Upper lobe of left lung (tissue), 6 donors: Measurements from ENCODE around the gene IL36G. TPM values are rescaled to one million over a fixed set of nuclear protein-coding genes. Genes with fewer than 3 reads are reported as not detected.

Experiments used
- ATAC-seq, 2 donors: fragments of 200-7000 bp; cut with Tn5 transposase; one replicate each; pipeline ENCODE4 v1.9.1; 2022; ENCODE audit warnings: mild to moderate bottlenecking in 2 of 2, moderate library complexity in 2 of 2; ENCODE audit not compliant: low FRiP score in 2 of 2
- DNase-seq, 2 donors: peaks; one replicate each; pipeline ENCODE4 v3.0.0-alpha.2; 2019 to 2020
- H3K27ac ChIP-seq, 4 donors: fragments of 200-600 bp; sonication (generic); one replicate each; pipeline ENCODE4 v1.5.1; 2016 to 2019
- H3K27me3 ChIP-seq, 4 donors: fragments of 200-600 bp; sonication (generic); one replicate each; pipeline ENCODE4 v1.5.1; 2017 to 2019
- H3K36me3 ChIP-seq, 4 donors: fragments of 200-600 bp; sonication (generic); one replicate each; pipeline ENCODE4 v1.5.1; 2016 to 2019
- H3K4me1 ChIP-seq, 4 donors: fragments of 200-600 bp; sonication (generic); one replicate each; pipeline ENCODE4 v1.5.1; 2018 to 2019
- H3K4me3 ChIP-seq, 4 donors: fragments of 200-600 bp; sonication (generic); one replicate each; pipeline ENCODE4 v1.5.1; 2017 to 2019; ENCODE audit warnings: mild to moderate bottlenecking in 2 of 4, moderate library complexity in 1 of 4
- H3K9me3 ChIP-seq, 4 donors: fragments of 200-600 bp; sonication (generic); one replicate each; pipeline ENCODE4 v1.5.1; 2018 to 2019
- CTCF ChIP-seq, 6 experiments: fragments of 450-650 bp in 4 of 6; fragments of 200-600 bp in 2 of 6; sonication (generic) in 2 of 6; IDR thresholded peaks; one replicate each; pipeline ENCODE4 v1.5.1; 2016 to 2019; ENCODE audit warnings: antibody characterized with exemption in 6 of 6
- EP300 ChIP-seq, 4 donors: sonication (generic); formaldehyde crosslinking; IDR thresholded peaks; one replicate each; pipeline ENCODE4 v1.5.1; 2017; ENCODE audit warnings: antibody characterized with exemption in 4 of 4, control low read depth in 2 of 4
- POLR2A ChIP-seq, 4 donors: fragments of 450-650 bp; IDR thresholded peaks; one replicate each; pipeline ENCODE4 v1.5.1; 2016 to 2017; ENCODE audit warnings: antibody characterized with exemption in 4 of 4, mild to moderate bottlenecking in 2 of 4
- POLR2AphosphoS5 ChIP-seq, 2 donors: sonication (generic); formaldehyde crosslinking; IDR thresholded peaks; one replicate each; pipeline ENCODE4 v1.5.1; 2017; ENCODE audit warnings: antibody characterized with exemption in 2 of 2
- WGBS, 2 donors: methylation state at CpG; one replicate each; pipeline ENCODE4 v1.1.5; 2017 to 2018; 5-methylcytosine and 5-hydroxymethylcytosine counted together
- small RNA-seq, 4 donors: library from RNA; depleted of rRNA; stranded (forward); fragments of <200 nt; gene quantifications; one replicate each; pipeline ENCODE3, GENCODE V24; 2016
- total RNA-seq, 6 donors: library from RNA; depleted of rRNA in 4 of 6; stranded (reverse); fragments of >200 nt in 4 of 6; gene quantifications; one replicate each; pipeline versions ENCODE4 v1.1.0 to v1.2.1, GENCODE V29; 2016 to 2021
- donor health status: DM: no; HTN: no; CAD: no; lungs with moderate emphysema.
- donor health status: DM: no; HTN: yes; CAD: no; lungs with severe emphysema.

IL36G gene
- total RNA-seq, 6 donors from 2014 or later = not detected

- H3K9me3 ChIP-seq = no peaks in the 10 kb centered on the region
- no peaks in the 10 kb centered on the region for H3K36me3 ChIP-seq
- TF ChIP-seq CTCF (IDR thresholded peaks at IDR 0.05) (no peak), POLR2AphosphoS5 (IDR thresholded peaks at IDR 0.05) (no peak), POLR2A (IDR thresholded peaks at IDR 0.05) (no peak), EP300 (IDR thresholded peaks at IDR 0.05) (no peak)
- no peak overlapping the region for H3K4me3 ChIP-seq
- no peaks in the 10 kb centered on the region for H3K4me1 ChIP-seq
- WGBS, 2 donors = 78 to 89% methylated on average over 1 of the region's 1 CpG
- H3K27ac ChIP-seq = no peak overlapping the region
- ATAC-seq (no peak), DNase-seq (no peak)
- H3K27me3 ChIP-seq = no peaks in the 10 kb centered on the region
These were observed 54.9 kb downstream of the IL36G start for GRCh38 chr2:113032737-113033136.

GRCh38 chr2:113034016-113034415 is 56.2 kb downstream of the IL36G start:
- Histone ChIP-seq H3K36me3 (no peaks in the 10 kb centered on the region), H3K4me3 (no peak overlapping the region), H3K4me1 (no peaks in the 10 kb centered on the region), H3K27me3 (no peaks in the 10 kb centered on the region), H3K9me3 (no peaks in the 10 kb centered on the region), H3K27ac (no peak overlapping the region)
- 71 to 74% methylated on average over 3 of the region's 3 CpGs for WGBS, 2 donors
- DNase-seq (no peak), ATAC-seq (no peak)
- TF ChIP-seq POLR2A (IDR thresholded peaks at IDR 0.05) = no peak
- TF ChIP-seq EP300 (IDR thresholded peaks at IDR 0.05) = no peak
- no peak for TF ChIP-seq CTCF (IDR thresholded peaks at IDR 0.05)
- no peak for TF ChIP-seq POLR2AphosphoS5 (IDR thresholded peaks at IDR 0.05)

Small RNA genes within 50 kb of the gene (small RNA-seq; reads per million reads assigned to genes)
- 0 reads per million in 4 donors for gene HMGN2P23

Other genes starting within 250 kb of the IL36G start
- 1 to 10 TPM in 5 of 6 donors, under 1 TPM in 1; 0.49 to 2.3 (median 1.7) TPM for gene CKAP2L, start 213.4 kb upstream of the IL36G start, total RNA-seq
- gene IL1A, start 193.5 kb upstream of the IL36G start, total RNA-seq = 1 to 10 TPM in 3 of 6 donors, not detected in 3; 2.5 to 4.7 (median 3.0) TPM
- 10 to 100 TPM in 3 of 6 donors, 1 to 10 TPM in 2, under 1 TPM in 1; 0.59 to 27.4 (median 9.6) TPM for gene IL1B, start 141.2 kb upstream of the IL36G start, total RNA-seq
- under 1 TPM in 1 of 6 donors, not detected in 5; 0.37 TPM for gene IL37, start 66.8 kb upstream of the IL36G start, total RNA-seq
- gene IL36A, start 27.5 kb downstream of the IL36G start, total RNA-seq = not detected
- gene IL36B, start 74.9 kb downstream of the IL36G start, total RNA-seq = not detected
- not detected for gene IL36RN, start 81.2 kb downstream of the IL36G start, total RNA-seq
- gene IL1F10, start 90.0 kb downstream of the IL36G start, total RNA-seq = not detected
- gene IL1RN, start 149.6 kb downstream of the IL36G start, total RNA-seq = 10 to 100 TPM in 3 of 6 donors, 1 to 10 TPM in 3; 2.0 to 40.6 (median 7.9) TPM
- 100 to 1,000 TPM in 1 of 6 donors, 10 to 100 TPM in 5; 44.0 to 101 (median 60.4) TPM for gene PSD4, start 196.0 kb downstream of the IL36G start, total RNA-seq